C4-2B (cell line): ENCODE data around the gene C19orf67.
A peak's percentile ranks its signal among the peaks of the same experiment; 100 is the strongest.

ENCODE experiments used
- H3K27ac ChIP-seq: fragments of 450-650 bp; 2 replicates; pipeline ENCODE4 v1.5.1; 2017
- ZFX ChIP-seq: fragments of 450-650 bp; IDR thresholded peaks from 2 replicates; pipeline ENCODE4 v1.6.1; 2017
- TF ChIP-seq, protein P1 (sequence below): fragments of 450-650 bp; conservative IDR thresholded peaks from 2 replicates; pipeline ENCODE4 v1.5.1; 2017; ENCODE audit warnings: mild to moderate bottlenecking

Gene C19orf67

DNA sequence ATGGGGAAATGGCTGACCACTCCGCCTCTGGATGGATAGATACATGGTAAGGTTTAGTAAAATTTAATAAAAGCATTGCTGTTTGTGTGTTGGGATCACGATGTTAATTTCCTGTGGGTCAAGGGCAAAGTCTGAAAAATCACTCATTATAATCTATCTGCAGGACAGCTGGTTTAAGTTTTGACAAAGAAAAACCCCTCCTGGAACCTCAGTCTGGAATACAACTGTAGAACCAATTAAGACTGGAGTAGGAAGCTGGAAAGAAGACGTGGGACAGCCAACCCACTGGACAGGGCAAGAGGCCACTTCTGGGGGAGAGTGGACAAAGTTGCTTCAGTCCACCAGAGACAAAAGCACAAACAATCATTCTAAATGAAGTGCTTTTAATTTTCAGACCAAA, 33.6 kb upstream of the C19orf67 start:
- no peak for TF ChIP-seq ZFX
- TF ChIP-seq, protein P1, sequence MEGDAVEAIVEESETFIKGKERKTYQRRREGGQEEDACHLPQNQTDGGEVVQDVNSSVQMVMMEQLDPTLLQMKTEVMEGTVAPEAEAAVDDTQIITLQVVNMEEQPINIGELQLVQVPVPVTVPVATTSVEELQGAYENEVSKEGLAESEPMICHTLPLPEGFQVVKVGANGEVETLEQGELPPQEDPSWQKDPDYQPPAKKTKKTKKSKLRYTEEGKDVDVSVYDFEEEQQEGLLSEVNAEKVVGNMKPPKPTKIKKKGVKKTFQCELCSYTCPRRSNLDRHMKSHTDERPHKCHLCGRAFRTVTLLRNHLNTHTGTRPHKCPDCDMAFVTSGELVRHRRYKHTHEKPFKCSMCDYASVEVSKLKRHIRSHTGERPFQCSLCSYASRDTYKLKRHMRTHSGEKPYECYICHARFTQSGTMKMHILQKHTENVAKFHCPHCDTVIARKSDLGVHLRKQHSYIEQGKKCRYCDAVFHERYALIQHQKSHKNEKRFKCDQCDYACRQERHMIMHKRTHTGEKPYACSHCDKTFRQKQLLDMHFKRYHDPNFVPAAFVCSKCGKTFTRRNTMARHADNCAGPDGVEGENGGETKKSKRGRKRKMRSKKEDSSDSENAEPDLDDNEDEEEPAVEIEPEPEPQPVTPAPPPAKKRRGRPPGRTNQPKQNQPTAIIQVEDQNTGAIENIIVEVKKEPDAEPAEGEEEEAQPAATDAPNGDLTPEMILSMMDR: no peak
- peak overlapping the region; percentile 91 for H3K27ac ChIP-seq

DNA sequence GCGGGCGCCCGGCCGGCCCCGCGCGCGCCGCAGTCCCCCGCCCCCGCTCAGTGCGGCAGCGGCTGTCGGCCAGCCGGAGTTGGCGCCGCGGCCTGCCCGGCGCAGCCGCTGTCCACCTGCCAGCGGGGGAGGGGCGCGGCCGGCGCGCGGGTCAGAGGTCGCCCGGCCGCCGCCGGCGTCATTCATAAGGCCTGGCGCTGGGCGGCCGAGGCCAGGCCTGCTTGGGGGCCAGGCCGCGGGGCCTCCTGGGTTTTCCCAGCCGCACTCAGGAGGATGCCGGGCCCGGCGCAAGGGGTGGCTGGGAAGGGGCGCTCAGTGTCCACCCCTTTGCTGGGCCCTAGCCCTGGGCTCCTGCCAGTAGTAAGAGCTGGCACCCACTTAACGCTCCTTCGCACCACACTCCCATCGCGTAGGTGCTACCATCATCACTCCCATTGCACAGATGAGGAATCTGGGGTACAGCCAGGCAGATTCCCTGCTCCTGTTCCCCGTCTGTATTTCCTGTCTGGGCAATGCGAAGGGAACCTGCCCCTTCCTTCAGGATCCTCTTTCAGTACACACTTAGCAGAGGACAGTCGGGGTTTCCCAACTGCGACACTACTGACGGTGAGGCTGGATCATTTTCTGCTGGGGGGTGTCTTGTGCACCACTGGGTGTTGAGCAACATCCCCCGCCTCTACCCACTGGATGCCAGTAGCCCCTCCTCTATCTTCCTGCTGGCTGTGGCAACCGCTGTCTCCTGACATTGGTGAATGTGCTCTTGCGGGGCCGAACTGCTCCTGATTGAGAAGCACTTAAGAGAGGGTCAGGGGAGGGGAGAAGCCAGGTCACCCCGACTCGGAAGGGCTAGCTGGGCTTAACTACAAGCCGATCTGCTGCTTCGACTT, 32.8 kb upstream of the C19orf67 start:
- TF ChIP-seq, protein P1: no peak
- TF ChIP-seq ZFX: peak; percentile 94; the same call in 1 of the 2 replicates
- H3K27ac ChIP-seq: peak overlapping the region; percentile 91

DNA sequence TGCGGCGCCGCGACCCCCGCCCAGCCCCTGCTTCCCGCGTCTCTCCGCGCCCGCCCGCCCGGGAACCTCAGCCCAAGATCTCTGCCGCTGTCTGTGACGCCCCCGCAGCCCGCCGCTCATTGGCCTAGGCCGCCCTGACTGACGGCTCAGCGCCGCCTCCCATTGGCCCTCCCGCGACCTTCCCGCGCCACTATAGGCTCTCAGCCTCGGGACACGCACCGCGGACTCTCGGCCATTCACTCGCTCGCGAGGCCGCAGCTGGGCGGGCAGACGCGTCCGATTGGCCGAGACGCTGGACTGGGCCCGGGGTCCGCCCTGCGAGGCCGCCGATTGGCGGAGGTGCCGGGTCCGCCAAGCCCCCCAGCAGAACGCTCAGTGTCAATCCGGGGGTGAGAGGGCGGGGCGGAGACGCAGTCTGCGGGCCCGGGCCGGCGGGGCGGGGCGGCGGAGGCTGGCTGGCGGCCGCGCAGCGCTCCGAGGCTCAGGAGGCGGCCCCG, 32.1 kb upstream of the C19orf67 start, which contains the start of gene PRKACA:
Gene PRKACA (minus strand): TSS at position 95 of the 497 bp plus-strand sequence. CDS start 215 bp downstream, outside the sequence.
- TF ChIP-seq, protein P1: no peak
- no peak for TF ChIP-seq ZFX
- peak within 1 kb of the TSS; percentile 91 for H3K27ac ChIP-seq

DNA sequence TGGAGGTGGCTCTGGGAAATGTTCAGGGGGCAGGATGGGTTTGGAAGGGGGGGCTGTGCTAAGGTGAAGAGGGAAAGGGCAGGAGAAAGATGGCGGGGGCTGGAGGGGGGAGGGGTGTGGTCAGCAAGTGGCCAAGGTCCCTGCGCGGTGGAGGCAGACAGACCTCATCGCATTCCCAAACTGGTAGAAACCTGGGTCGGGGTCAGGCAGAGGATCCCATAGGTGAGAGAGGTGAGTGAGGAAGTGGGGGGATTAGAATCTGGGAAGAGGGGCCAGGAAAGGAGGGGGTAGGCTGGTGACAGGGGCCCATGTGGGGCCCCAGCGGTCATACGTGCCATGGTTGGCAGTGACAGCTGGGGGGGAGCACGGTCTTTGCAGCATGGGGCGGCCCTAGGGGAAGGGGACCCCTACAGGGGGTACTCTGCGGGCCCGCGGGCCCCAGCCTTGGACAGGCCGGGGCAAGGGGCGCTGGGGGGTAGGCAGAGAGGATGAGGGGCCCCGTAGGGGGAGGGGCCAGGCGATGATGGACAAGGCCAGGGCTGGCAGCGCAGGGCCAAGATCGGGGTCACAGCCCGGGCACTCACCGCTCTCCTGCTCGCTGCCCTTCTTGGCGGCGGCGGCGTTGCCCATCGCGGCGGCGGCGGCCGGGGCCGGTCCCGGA, 31.5 kb upstream of the C19orf67 start:
- H3K27ac ChIP-seq: peak overlapping the region; percentile 91
- no peak for TF ChIP-seq ZFX
- TF ChIP-seq, protein P1: no peak

DNA sequence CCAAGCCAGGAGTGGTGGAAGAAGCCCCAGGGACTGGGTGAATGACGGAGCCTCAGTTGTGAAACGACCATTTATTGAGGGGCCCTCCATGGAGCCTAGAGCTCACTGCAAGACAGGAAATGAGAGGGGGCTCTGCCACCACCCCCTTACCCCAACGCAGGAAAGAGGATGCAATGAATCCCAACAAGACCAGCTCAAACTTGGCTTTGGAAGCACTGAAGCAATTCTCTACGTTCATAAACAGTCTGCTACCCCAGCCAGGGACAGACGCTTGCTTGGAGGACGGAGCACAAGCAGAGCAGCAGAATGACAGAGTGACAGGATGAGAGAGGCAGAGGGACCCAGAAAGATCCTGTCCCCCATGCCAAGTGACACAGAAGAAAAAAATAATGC, 30.9 kb upstream of the C19orf67 start:
- H3K27ac ChIP-seq: peak overlapping the region; percentile 91

DNA sequence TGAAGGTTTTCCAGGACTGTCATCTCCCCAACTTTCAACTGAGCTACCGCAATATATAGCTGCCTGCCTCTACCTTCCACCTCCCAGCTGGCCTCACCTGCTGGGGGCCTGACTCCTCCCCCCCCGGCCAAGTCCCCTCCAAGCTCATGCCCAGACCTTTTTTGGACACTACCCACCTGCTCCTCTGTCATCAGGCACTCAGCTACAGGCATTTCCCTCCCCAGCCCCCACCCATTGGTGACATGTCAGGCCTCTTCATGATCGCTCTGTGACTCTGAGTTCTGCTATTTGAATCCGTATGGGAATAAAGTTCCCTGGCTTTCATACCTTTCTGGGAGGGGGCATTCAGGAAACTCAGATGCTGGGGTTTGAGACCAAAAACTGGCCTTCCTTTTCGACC, 30.2 kb upstream of the C19orf67 start:
- no peak overlapping the region for H3K27ac ChIP-seq
- TF ChIP-seq, protein P1: no peak
- no peak for TF ChIP-seq ZFX

More for the DNA sequence above, 30.9 kb upstream of the C19orf67 start:
- TF ChIP-seq, protein P1: no peak
- TF ChIP-seq ZFX: no peak

DNA sequence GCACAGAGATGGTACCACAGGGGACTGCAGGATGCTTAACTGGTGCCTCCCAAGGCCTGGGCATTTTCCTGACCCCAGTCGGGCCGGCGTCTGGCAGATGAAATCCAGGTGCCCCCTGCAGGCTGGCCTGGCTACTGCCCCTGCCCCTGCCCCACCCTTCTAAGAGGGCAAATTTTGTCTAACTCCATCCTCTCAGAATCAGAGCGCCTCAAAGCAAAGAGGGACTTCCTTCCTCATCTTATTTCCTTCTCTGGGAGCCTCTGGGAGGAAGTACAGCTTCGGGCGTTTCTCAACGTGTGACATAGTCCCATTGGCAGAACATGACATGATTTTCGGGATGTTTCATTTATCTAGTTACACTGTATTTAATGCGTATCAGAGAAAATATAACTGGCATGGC, 29.3 kb upstream of the C19orf67 start:
- H3K27ac ChIP-seq: no peak overlapping the region
- no peak for TF ChIP-seq ZFX
- TF ChIP-seq, protein P1: peak; percentile 72
